Thyroid gland (tissue), 4 donors: ENCODE results near the gene PACS1.

Experiments
- POLR2A ChIP-seq, 2 donors: fragments of 450-650 bp; IDR thresholded peaks; one replicate each; pipeline ENCODE4 v1.6.1; 2017; ENCODE audit warnings: antibody characterized with exemption in 2 of 2, mild to moderate bottlenecking in 2 of 2, moderate library complexity in 1 of 2
- TF ChIP-seq, protein P1 (sequence below), 6 experiments: fragments of 200-600 bp in 3 of 6; fragments of 450-650 bp in 3 of 6; sonication (generic) in 3 of 6; IDR thresholded peaks; one replicate each; pipeline ENCODE4 v1.5.1; 2016 to 2019; ENCODE audit warnings: antibody characterized with exemption in 6 of 6, mild to moderate bottlenecking in 2 of 6, inconsistent platforms in 1 of 6, moderate library complexity in 1 of 6

DNA sequence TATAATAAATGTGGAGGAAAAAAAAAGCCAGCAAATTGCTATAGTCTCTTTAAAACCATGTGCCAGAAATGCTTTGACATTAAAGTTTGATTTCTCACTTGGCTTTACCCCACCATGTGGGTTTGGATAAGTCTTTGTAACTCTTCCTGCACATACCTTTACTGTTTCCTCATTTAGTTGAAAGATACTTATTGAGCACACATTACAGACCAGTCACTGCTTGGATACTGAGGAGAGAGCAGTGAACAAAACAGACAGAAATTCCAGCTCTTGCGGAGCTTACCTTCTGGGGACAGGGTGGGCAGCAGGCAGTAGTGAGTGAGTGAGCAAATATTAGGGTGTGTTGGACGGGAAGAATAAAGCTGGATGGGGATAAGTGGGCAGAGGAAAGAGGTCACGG lies 13.7 kb downstream of the PACS1 start:
- TF ChIP-seq POLR2A (IDR thresholded peaks at IDR 0.05): no peak
- TF ChIP-seq, protein P1, sequence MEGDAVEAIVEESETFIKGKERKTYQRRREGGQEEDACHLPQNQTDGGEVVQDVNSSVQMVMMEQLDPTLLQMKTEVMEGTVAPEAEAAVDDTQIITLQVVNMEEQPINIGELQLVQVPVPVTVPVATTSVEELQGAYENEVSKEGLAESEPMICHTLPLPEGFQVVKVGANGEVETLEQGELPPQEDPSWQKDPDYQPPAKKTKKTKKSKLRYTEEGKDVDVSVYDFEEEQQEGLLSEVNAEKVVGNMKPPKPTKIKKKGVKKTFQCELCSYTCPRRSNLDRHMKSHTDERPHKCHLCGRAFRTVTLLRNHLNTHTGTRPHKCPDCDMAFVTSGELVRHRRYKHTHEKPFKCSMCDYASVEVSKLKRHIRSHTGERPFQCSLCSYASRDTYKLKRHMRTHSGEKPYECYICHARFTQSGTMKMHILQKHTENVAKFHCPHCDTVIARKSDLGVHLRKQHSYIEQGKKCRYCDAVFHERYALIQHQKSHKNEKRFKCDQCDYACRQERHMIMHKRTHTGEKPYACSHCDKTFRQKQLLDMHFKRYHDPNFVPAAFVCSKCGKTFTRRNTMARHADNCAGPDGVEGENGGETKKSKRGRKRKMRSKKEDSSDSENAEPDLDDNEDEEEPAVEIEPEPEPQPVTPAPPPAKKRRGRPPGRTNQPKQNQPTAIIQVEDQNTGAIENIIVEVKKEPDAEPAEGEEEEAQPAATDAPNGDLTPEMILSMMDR (IDR thresholded peaks at IDR 0.05): no peak
